Loucy (cell line): ENCODE data around the gene ALG12.

ENCODE experiments used
- H2AFZ ChIP-seq: fragments of 200-600 bp; sonication (generic); 2 replicates; pipeline ENCODE4 v1.6.0; 2016; ENCODE audit warnings: antibody characterized with exemption, mild to moderate bottlenecking, low read length, moderate library complexity
- H3F3A ChIP-seq: fragments of 200-600 bp; 2 replicates; pipeline ENCODE4 v1.6.0; 2016; ENCODE audit warnings: antibody characterized with exemption, low read depth, mild to moderate bottlenecking
- H3K27me3 ChIP-seq: fragments of 200-600 bp; sonication (generic); 2 replicates; pipeline ENCODE4 v1.6.1; 2014; ENCODE audit warnings: low read length, mild to moderate bottlenecking; ENCODE audit not compliant: insufficient read depth, poor library complexity, severe bottlenecking
- H3K36me3 ChIP-seq: fragments of 200-600 bp; sonication (generic); 2 replicates; pipeline ENCODE4 v1.6.1; 2016; ENCODE audit warnings: low read length; ENCODE audit not compliant: insufficient read depth
- H3K4me1 ChIP-seq: fragments of 200-600 bp; sonication (generic); 2 replicates; pipeline ENCODE4 v1.5.1; 2014; ENCODE audit warnings: low read length, mild to moderate bottlenecking; ENCODE audit not compliant: insufficient read depth, poor library complexity, severe bottlenecking
- H3K4me2 ChIP-seq: fragments of 200-600 bp; sonication (generic); 2 replicates; pipeline ENCODE4 v1.6.0; 2014; ENCODE audit warnings: antibody characterized with exemption, low read length, low read depth, mild to moderate bottlenecking; ENCODE audit not compliant: poor library complexity, severe bottlenecking
- H3K4me3 ChIP-seq: fragments of 200-600 bp; sonication (generic); 2 replicates; pipeline ENCODE4 v1.5.1; 2014; ENCODE audit warnings: low read length, mild to moderate bottlenecking, mixed read lengths; ENCODE audit not compliant: poor library complexity, severe bottlenecking
- H3K79me2 ChIP-seq: fragments of 200-600 bp; sonication (generic); 2 replicates; pipeline ENCODE4 v1.6.1; 2014; ENCODE audit warnings: low read length; ENCODE audit not compliant: insufficient read depth
- H3K9ac ChIP-seq: fragments of 200-600 bp; sonication (generic); 2 replicates; pipeline ENCODE4 v1.6.0; 2014; ENCODE audit warnings: mild to moderate bottlenecking, low read depth, low read length, moderate library complexity; ENCODE audit not compliant: poor library complexity, severe bottlenecking
- H3K9me2 ChIP-seq: fragments of 200-600 bp; sonication (generic); replicated peaks from 2 replicates; pipeline ENCODE4 v1.6.1; 2016; ENCODE audit warnings: low read depth, low read length, mixed read lengths
- H3K9me3 ChIP-seq: fragments of 200-600 bp; sonication (generic); 2 replicates; pipeline ENCODE4 v1.6.1; 2014; ENCODE audit warnings: mild to moderate bottlenecking, antibody characterized with exemption, low read length, low read depth; ENCODE audit not compliant: insufficient read depth
- H4K20me1 ChIP-seq: fragments of 200-600 bp; sonication (generic); 2 replicates; pipeline ENCODE4 v1.6.0; 2014; ENCODE audit warnings: antibody characterized with exemption, low read length, mild to moderate bottlenecking; ENCODE audit not compliant: insufficient read depth, poor library complexity, severe bottlenecking
- CTCF ChIP-seq: fragments of 200-600 bp; sonication (generic); conservative IDR thresholded peaks from 2 replicates; pipeline ENCODE4 v1.5.1; 2014; ENCODE audit warnings: mild to moderate bottlenecking, antibody characterized with exemption, low read length
- EZH2phosphoT487 ChIP-seq: fragments of 200-600 bp; IDR thresholded peaks from 2 replicates; pipeline ENCODE4 v1.6.1; 2018; ENCODE audit warnings: antibody characterized with exemption, mild to moderate bottlenecking, moderate library complexity, borderline replicate concordance

Gene ALG12

GRCh38 chr22:49955581-49956417 is 37.6 kb upstream of the ALG12 start:
- H3K4me2 ChIP-seq, result no peak overlapping the region

GRCh38 chr22:49954991-49955580 is 36.8 kb upstream of the ALG12 start:
- H3F3A ChIP-seq, result no peaks in the 10 kb centered on the region
- no peaks in the 10 kb centered on the region for H4K20me1 ChIP-seq
- no peak overlapping the region for H3K9ac ChIP-seq
- no peak overlapping the region for H3K4me2 ChIP-seq
- H3K27me3 ChIP-seq, result no peaks in the 10 kb centered on the region
- TF ChIP-seq EZH2phosphoT487, result no peak
- TF ChIP-seq CTCF, result no peak
- H3K4me3 ChIP-seq, result no peak overlapping the region
- no peaks in the 10 kb centered on the region for H3K36me3 ChIP-seq
- H2AFZ ChIP-seq, result no peak overlapping the region
- H3K79me2 ChIP-seq, result peaks cover 7% of the 10 kb centered on the region; the same call in 1 of the 2 replicates
- no peaks in the 10 kb centered on the region for H3K9me3 ChIP-seq
- H3K4me1 ChIP-seq, result peaks cover 17% of the 10 kb centered on the region
- H3K9me2 ChIP-seq, result no peaks in the 10 kb centered on the region

More at GRCh38 chr22:49955581-49956417, 37.6 kb upstream of the ALG12 start:
- Histone ChIP-seq H3K4me1 (peaks cover 17% of the 10 kb centered on the region), H4K20me1 (no peaks in the 10 kb centered on the region), H3K9me2 (no peaks in the 10 kb centered on the region), H3K9ac (no peak overlapping the region), H3K27me3 (no peaks in the 10 kb centered on the region), H3F3A (no peaks in the 10 kb centered on the region), H2AFZ (no peak overlapping the region), H3K36me3 (no peaks in the 10 kb centered on the region), H3K9me3 (no peaks in the 10 kb centered on the region), H3K4me3 (no peak overlapping the region), H3K79me2 (peaks cover 10% of the 10 kb centered on the region)
- no peak for TF ChIP-seq CTCF
- no peak for TF ChIP-seq EZH2phosphoT487

- no peaks in the 10 kb centered on the region for H4K20me1 ChIP-seq
- no peaks in the 10 kb centered on the region for H3K9me2 ChIP-seq
- no peaks in the 10 kb centered on the region for H3K36me3 ChIP-seq
- H3K27me3 ChIP-seq, result no peaks in the 10 kb centered on the region
- H3K9ac ChIP-seq, result no peak overlapping the region
- H3K4me2 ChIP-seq, result no peak overlapping the region
- H3K79me2 ChIP-seq, result 0 out of 2 replicates have a peak, but pooled peaks cover under 1% of the 10 kb centered on the region
- TF ChIP-seq EZH2phosphoT487 (no peak), CTCF (no peak)
- H3K9me3 ChIP-seq, result no peaks in the 10 kb centered on the region
- H3K4me1 ChIP-seq, result peaks cover 11% of the 10 kb centered on the region
- H2AFZ ChIP-seq, result no peak overlapping the region
- H3K4me3 ChIP-seq, result no peak overlapping the region
- no peaks in the 10 kb centered on the region for H3F3A ChIP-seq
These were observed 36.1 kb upstream of the ALG12 start for GRCh38 chr22:49954354-49954753.
